HL-60 (cell line): ENCODE results near the gene PIK3CD.

Experiments used
- DNase-seq, 2 experiments: peaks; one replicate each; pipeline ENCODE4 v3.0.0-alpha.2; 2010 to 2020; ENCODE audit warnings: low read depth in 1 of 2, low spot score in 1 of 2
- H3K27ac ChIP-seq: fragments of 250-450 bp; sonication (Bioruptor Pico); replicated peaks from 2 replicates; pipeline ENCODE4 v1.5.1; 2020; ENCODE audit warnings: mild to moderate bottlenecking, moderate library complexity
- H3K27me3 ChIP-seq: fragments of 250-450 bp; sonication (Bioruptor Pico); 2 replicates; pipeline ENCODE4 v1.5.1; 2021; ENCODE audit warnings: mild to moderate bottlenecking, moderate library complexity; ENCODE audit not compliant: insufficient read depth, poor library complexity, severe bottlenecking
- H3K4me3 ChIP-seq: replicated peaks from 2 replicates; pipeline ENCODE4 v1.5.1; 2011; ENCODE audit warnings: mild to moderate bottlenecking, control low read depth, low read length; ENCODE audit not compliant: insufficient read depth
- GABPA ChIP-seq: IDR thresholded peaks from 2 replicates; pipeline ENCODE4 v1.6.1; 2012; ENCODE audit warnings: low read depth
- POLR2AphosphoS5 ChIP-seq: IDR thresholded peaks from 2 replicates; pipeline ENCODE4 v1.6.1; 2012; ENCODE audit warnings: low read depth
- REST ChIP-seq: IDR thresholded peaks from 2 replicates; pipeline ENCODE4 v1.6.1; 2012; ENCODE audit warnings: low read depth; ENCODE audit not compliant: insufficient replicate concordance
- SPI1 ChIP-seq: IDR thresholded peaks from 2 replicates; pipeline ENCODE4 v1.6.1; 2012; ENCODE audit warnings: low read depth, mild to moderate bottlenecking, borderline replicate concordance
- TF ChIP-seq, protein P1 (sequence below): IDR thresholded peaks from one replicate; pipeline ENCODE4 v1.5.1; 2011; ENCODE audit warnings: low read length, control low read depth, inconsistent platforms; ENCODE audit not compliant: insufficient read depth

Gene PIK3CD

DNA sequence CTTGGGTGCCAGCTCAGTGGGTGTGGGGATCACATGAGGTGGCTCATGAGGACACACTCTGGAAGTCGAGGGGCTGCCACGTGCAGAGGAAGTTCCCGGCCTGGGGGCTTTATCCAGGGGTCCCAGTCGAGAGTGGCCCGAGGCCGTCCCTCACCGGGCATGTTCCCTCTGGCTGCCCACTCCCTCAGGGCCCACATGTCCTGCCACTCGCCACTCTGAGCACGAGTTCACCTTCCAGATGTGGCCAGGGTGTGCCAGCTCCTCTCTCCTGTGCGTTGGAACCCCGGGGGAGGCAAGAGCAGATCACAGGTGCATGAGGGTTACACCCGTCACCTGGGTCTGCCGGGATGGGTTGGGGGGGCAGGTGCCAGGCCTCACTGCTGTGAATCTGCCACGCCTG, 48.2 kb upstream of the PIK3CD start:
- Histone ChIP-seq H3K27ac (no peak overlapping the region), H3K4me3 (no peak overlapping the region), H3K27me3 (no peaks in the 10 kb centered on the region)
- no peak for DNase-seq
- TF ChIP-seq GABPA (no peak), REST (no peak), SPI1 (no peak), POLR2AphosphoS5 (no peak)
- TF ChIP-seq, protein P1, sequence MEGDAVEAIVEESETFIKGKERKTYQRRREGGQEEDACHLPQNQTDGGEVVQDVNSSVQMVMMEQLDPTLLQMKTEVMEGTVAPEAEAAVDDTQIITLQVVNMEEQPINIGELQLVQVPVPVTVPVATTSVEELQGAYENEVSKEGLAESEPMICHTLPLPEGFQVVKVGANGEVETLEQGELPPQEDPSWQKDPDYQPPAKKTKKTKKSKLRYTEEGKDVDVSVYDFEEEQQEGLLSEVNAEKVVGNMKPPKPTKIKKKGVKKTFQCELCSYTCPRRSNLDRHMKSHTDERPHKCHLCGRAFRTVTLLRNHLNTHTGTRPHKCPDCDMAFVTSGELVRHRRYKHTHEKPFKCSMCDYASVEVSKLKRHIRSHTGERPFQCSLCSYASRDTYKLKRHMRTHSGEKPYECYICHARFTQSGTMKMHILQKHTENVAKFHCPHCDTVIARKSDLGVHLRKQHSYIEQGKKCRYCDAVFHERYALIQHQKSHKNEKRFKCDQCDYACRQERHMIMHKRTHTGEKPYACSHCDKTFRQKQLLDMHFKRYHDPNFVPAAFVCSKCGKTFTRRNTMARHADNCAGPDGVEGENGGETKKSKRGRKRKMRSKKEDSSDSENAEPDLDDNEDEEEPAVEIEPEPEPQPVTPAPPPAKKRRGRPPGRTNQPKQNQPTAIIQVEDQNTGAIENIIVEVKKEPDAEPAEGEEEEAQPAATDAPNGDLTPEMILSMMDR: no peak

GRCh38 chr1:9603766-9604753, 47.5 kb upstream of the PIK3CD start:
- no peak for DNase-seq
- no peak overlapping the region for H3K27ac ChIP-seq
- no peak overlapping the region for H3K4me3 ChIP-seq
- H3K27me3 ChIP-seq: no peaks in the 10 kb centered on the region
- TF ChIP-seq REST (no peak), POLR2AphosphoS5 (no peak), SPI1 (no peak), GABPA (no peak)
- TF ChIP-seq, protein P1: no peak

- Histone ChIP-seq H3K27ac (no peak overlapping the region), H3K4me3 (no peak overlapping the region), H3K27me3 (no peaks in the 10 kb centered on the region)
- TF ChIP-seq, protein P1: no peak
- no peak for TF ChIP-seq POLR2AphosphoS5
- TF ChIP-seq REST: no peak
- TF ChIP-seq GABPA: no peak
- DNase-seq: no peak
These were observed 46.7 kb upstream of the PIK3CD start for GRCh38 chr1:9604836-9605235.
